Activated naive CD4-positive, alpha-beta T cell treated with Interleukin-2 at 50 U/mL for 16 hours (primary cell): ENCODE measurements around the gene NCLN.
"Not testable (repeated sequence)": the region's sequence is repeated elsewhere in the genome, so short reads cannot be mapped to it uniquely, and the experiment has no call there.

ENCODE experiments used
- DNase-seq: peaks from one replicate; pipeline ENCODE4 v3.0.0-alpha.2; 2020

NCLN gene

DNA sequence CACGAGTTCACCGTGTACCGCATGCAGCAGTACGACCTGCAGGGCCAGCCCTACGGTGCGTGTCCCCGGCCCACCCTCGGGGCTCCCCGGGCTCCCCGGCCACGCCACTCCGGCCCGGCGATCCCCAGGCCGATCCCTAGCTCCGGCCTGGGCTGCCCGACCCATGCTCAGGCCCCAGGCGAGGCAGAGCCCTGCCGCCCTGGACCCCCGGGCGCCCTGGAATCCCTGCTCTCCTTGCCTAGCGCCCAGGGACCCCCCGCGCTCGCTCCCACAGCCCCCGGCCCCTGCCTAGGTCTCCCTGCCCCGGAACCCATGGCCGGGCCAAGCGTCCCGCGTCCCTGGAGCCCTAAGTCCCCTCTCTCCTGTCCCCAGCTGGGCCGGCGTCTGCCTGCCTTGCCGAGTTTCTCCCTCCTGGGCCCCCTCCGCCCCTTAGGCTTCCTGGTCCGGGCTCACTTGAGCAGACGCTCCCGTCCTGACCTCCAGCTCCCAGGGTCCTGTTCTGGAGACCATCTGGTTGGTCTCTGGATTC is 494 bp downstream of the NCLN start:
- DNase-seq = no peak

DNA sequence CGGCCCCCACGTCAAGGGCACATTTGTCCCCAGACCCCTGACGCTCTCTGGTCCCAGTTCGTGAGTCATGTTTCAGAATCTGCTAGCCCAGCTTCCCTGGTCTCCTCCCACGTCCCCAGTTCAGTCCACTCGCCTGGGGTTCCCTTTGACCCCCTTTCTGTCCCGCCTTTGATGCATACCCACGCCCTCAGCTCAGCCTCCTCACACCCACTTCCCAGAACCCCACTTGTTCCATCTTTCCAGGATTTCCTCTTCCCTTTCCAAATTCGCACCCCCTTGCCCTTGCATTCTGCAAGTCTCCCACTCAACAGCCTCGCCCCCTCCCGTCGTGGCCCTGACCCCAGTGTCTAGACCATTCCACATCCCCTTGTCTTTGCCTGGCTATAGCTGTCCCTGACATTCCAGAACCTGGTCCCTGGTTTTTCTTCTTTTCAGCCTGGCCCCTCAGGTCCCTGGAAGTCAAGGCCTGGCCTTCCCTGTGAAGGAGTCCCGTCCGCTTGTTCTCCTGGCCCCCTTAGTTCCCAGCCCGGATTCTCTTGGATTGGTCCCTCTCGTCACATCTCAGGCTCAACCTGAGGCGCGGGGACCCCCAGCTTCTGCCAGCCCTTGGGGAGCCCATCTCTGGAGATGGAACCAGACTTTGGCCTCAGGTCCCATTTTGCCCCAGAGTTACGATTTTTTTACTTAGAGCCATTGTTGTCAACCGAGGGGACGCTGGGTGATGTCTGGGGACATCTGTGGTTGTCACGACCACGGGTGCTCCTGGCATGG is 1.3 kb downstream of the NCLN start:
- DNase-seq = no peak

- no peak for DNase-seq
Observed at GRCh38 chr19:3187662-3188511, 2.2 kb downstream of the NCLN start.

DNA sequence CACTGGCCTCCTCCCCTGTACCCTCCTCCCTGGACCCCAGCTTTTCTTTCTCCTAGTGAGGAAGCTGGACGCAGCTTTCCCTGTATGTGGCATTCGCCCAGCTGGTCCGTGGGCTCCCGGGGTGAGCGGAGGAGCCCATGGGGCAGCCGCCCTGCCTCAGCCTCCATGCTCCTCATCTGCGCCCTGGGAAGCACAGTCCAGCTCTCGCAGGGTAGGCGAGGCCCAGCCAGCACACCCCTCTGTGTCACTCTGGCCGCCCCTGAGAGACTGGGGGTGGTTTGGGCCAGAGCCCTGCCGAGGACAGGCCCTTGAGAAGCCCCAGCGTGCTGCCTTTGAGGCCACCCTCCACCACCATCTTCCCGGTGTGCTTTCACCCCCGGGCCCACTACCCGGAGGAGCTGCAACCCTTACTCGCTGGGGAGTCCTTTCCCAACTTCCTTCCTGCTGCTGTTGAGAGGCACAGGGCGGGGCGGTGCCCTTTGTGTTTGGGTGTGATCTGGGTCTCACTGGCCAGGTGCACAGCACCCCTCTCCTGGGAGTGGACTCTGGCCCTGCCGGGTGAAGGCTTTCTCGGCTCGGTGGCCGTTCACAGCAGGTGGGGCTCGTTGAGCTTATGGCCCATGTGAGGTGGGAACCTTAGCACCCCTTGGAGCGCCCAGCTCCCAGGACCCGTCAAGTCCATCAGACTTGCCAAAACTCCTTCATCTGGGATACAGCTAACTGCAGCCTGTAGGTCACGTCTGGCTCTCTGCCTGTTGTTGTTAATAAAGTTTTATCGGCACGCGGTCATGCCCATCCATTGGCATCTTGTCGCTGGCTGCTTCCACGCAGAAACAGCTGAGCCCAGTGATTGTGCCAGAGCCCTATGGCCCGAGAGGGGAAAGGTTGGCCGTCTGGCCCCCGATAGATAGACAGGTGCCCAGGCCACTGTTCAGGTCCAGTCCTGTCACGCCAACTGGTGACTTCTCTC is 3.2 kb downstream of the NCLN start:
- DNase-seq = no peak

- no peak for DNase-seq
Observed at GRCh38 chr19:3189702-3190469, 4.2 kb downstream of the NCLN start.

- DNase-seq = no peak
Observed at GRCh38 chr19:3190470-3190770, 4.7 kb downstream of the NCLN start.

GRCh38 chr19:3190921-3191805 is 5.4 kb downstream of the NCLN start:
- no peak for DNase-seq

DNA sequence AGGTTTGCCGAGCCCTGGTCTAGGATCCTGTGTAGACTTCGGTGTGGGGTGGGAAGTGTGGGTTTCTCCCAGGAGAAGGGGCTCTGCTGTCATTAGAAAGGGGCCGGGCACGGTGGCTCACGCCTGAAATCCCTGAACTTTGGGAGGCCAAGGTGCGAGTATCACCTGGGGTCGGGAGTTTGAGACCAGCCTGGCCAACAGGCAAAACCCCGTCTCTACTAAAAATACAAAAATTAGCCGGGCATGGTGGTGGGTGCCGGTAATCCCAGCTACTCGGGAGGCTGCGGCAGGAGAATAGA is 6.0 kb downstream of the NCLN start:
- not testable (repeated sequence) for DNase-seq

GRCh38 chr19:3192228-3192635 is 6.5 kb downstream of the NCLN start:
- DNase-seq = no peak

GRCh38 chr19:3192684-3193083 is 7.0 kb downstream of the NCLN start:
- no peak for DNase-seq

DNA sequence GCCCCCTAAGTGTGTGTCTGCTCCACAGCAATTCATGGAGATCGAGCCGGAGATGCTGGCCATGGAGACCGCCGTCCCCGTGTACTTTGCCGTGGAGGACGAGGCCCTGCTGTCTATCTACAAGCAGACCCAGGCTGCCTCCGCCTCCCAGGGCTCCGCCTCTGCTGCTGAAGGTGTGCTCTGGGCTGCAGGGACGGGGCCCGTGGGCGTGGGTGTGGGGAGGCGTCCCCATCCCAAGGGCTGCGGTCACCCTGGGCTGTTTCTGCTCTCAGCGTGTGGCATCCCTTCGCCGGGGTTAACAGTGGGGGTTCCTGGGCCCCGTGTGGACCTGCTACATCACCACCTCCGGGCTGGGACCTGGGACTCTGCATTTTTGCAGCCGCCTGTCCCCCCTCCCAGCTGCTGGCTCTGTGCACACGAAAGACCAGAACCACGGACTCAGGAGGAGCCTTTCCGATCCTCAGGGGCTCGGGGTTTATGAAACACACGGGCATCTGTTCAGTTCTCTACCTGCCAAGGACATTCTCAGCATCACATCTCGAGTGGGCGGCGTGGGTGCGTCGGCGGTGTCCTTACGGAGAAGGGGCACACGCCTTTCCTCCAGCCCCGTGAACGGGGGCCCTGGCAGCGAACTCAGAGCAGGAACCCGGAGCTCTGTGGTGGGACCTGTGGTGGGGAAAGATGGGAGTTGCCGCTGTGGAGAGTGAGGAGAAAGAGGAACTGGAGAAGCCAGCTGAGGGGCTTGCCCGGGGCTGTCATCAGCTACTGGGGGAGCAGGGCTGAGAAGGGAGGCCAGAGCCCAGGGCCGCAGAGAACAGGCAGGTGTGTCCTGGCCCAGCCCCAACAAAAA is 7.8 kb downstream of the NCLN start:
- no peak for DNase-seq

GRCh38 chr19:3194106-3195087 is 8.7 kb downstream of the NCLN start:
- no peak for DNase-seq

GRCh38 chr19:3196064-3196932 is 10.6 kb downstream of the NCLN start:
- no peak for DNase-seq

GRCh38 chr19:3196933-3197205 is 11.1 kb downstream of the NCLN start:
- no peak for DNase-seq

GRCh38 chr19:3198901-3199700 is 13.4 kb downstream of the NCLN start:
- no peak for DNase-seq

- no peak for DNase-seq
Observed at GRCh38 chr19:3201072-3201700, 15.5 kb downstream of the NCLN start.

GRCh38 chr19:3201911-3202310 is 16.2 kb downstream of the NCLN start:
- no peak for DNase-seq
